HG02840 (cell line): Measurements from ENCODE around the gene IGSF10.

Experiments
- ATAC-seq: cut with Tn5 transposase; IDR thresholded peaks from one replicate; pipeline ENCODE4 v1.9.1; 2021; ENCODE audit warnings: mild to moderate bottlenecking, moderate library complexity, moderate number of reproducible peaks; ENCODE audit not compliant: unreplicated experiment, low FRiP score

The IGSF10 gene

DNA sequence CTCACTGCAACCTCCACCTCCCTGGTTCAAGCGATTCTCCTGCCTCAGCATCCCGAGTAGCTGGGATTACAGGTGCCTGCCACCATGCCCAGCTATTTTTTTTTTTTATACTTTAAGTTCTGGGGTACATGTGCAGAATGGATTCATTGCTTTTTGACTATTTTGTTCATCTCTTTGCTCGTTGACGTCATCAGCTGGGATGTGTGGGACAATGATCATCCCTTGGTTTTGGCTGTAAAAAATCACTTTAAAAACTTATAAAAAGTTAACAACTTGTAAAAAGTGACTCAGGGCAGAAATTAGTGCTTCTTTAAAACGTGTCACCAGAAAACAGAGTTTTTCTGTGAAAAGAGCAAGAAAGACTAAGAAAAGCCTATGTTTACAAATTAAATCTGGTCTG lies 37.8 kb downstream of the IGSF10 start:
- ATAC-seq, result no peak

DNA sequence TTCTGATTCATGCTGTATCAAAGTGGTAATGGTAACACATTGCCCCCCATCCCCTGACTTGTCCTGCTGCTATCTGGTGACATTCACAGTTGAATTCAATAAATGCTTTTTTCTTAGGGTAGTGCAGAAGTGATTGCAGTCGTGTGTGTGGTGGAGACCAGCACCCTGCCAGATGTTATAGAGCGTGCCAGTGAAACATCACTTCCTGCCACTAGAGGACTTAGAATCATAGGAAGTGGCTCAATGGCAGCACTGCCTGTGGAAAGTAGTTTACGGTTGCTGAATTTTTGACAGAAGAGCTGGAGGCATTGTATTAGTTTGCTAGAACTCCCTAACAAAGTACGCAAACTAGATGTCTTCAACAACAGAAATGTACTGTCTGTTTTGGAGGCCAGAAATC lies 38.9 kb downstream of the IGSF10 start:
- ATAC-seq, result no peak

DNA sequence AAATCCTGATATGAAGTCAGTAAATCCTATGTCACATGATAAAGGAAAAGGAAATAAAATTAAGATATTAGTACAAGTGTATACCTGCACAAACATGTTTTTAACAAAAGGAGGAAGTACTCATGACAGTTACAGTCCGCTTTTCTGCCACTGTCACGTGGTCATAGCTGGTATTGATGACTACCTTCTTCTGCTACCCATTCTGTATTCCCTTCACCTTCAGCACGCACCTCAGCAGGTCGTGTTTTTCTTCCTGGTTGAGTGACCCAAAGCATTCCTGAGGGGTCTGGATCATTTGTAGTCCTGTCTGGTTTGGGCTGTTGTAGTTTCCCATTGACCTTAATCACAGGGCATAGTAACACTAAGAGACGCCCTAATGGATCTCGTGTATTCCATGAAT lies 41.1 kb downstream of the IGSF10 start:
- no peak for ATAC-seq

DNA sequence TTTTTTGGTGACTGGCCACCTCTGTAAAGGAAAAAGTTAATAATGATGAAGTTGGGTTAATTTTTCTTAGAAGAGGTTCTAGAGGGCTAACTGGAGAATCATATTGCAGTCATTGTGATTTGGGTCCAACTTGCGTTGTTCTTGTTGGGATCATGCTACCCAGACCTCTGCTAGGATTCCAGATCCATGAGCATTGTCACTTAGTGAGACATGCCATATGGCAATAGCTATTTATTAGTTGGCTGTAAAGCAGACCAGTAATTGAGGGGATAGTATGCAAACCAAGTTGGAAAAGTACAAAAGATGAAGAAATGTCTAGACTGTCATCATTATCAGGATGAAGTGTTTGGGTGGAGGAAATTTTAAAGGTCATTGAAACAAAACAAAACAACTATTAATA lies 45.6 kb downstream of the IGSF10 start:
- no peak for ATAC-seq

DNA sequence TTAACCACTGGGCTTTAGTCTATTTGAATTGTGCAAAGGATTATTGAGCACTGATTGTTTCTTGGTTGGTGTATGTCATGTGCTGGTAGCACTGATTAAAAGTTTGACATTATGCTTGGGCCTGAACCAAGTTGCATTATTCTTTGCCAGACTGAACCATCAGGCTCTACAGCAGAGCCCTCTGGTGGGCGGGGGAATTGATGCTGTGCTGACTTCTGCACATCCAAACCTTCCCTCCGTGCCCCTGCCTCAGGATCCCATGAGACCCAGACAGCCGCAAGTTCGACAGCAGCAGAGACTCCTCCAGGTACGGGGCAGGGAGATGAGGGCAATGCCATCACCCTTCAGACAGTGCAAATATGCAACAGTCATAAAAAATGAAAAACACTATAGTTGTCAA lies 47.9 kb downstream of the IGSF10 start:
- ATAC-seq, result no peak
